OCI-LY7 (cell line): ENCODE data around the gene GSTO1.

Source experiments
- CTCF ChIP-seq: fragments of 200-600 bp; sonication (generic); conservative IDR thresholded peaks from 2 replicates; pipeline ENCODE4 v1.5.1; 2014; ENCODE audit warnings: mild to moderate bottlenecking, antibody characterized with exemption, low read length, moderate library complexity, mixed read lengths
- EZH2phosphoT487 ChIP-seq: fragments of 200-600 bp; sonication (generic); IDR thresholded peaks from 2 replicates; pipeline ENCODE4 v1.6.1; 2018; ENCODE audit warnings: low read depth, borderline replicate concordance, mild to moderate bottlenecking, mixed run types, antibody characterized with exemption, low read length, moderate library complexity, mixed read lengths

GRCh38 chr10:104256335-104256961 lies 1.8 kb downstream of the GSTO1 start:
- TF ChIP-seq CTCF (no peak), EZH2phosphoT487 (no peak)
